BE2C (cell line): ENCODE results near the gene SEL1L2.

ENCODE experiments used
- DNase-seq: peaks from one replicate; pipeline ENCODE4 v3.0.0-alpha.2; 2020
- H3K27me3 ChIP-seq: fragments of 250-450 bp; sonication (Bioruptor Pico); 2 replicates; pipeline ENCODE4 v1.5.1; 2020; ENCODE audit warnings: mild to moderate bottlenecking
- H3K36me3 ChIP-seq: fragments of 250-450 bp; sonication (Bioruptor Pico); 2 replicates; pipeline ENCODE4 v1.5.1; 2020; ENCODE audit warnings: mild to moderate bottlenecking
- H3K4me1 ChIP-seq: fragments of 250-450 bp; sonication (Bioruptor Pico); 2 replicates; pipeline ENCODE4 v1.5.1; 2020
- H3K4me3 ChIP-seq: 2 replicates; pipeline ENCODE4 v1.5.1; 2011; ENCODE audit warnings: low read depth, low read length
- H3K9me3 ChIP-seq: fragments of 250-450 bp; sonication (Bioruptor Pico); 2 replicates; pipeline ENCODE4 v1.5.1; 2020
- CTCF ChIP-seq: IDR thresholded peaks from 2 replicates; pipeline ENCODE4 v1.5.1; 2012; ENCODE audit warnings: mild to moderate bottlenecking, low read depth, low read length

SEL1L2 gene

GRCh38 chr20:13883425-13883824 is 107.0 kb downstream of the SEL1L2 start:
- no peak for DNase-seq
- H3K4me1 ChIP-seq: no peaks in the 10 kb centered on the region
- no peaks in the 10 kb centered on the region; the same call in 1 of the 2 replicates for H3K9me3 ChIP-seq
- H3K27me3 ChIP-seq: peaks cover 11% of the 10 kb centered on the region
- H3K4me3 ChIP-seq: no peak overlapping the region
- no peaks in the 10 kb centered on the region for H3K36me3 ChIP-seq
- no peak for TF ChIP-seq CTCF

- TF ChIP-seq CTCF: no peak
- no peaks in the 10 kb centered on the region for H3K4me1 ChIP-seq
These were observed 111.8 kb downstream of the SEL1L2 start for GRCh38 chr20:13878566-13878965.

GRCh38 chr20:13877793-13878192 is 112.6 kb downstream of the SEL1L2 start:
- no peak for TF ChIP-seq CTCF

More at GRCh38 chr20:13878566-13878965, 111.8 kb downstream of the SEL1L2 start:
- DNase-seq: no peak
- H3K4me3 ChIP-seq: no peak overlapping the region
- no peaks in the 10 kb centered on the region for H3K27me3 ChIP-seq
- no peaks in the 10 kb centered on the region for H3K36me3 ChIP-seq
- no peaks in the 10 kb centered on the region; the same call in 1 of the 2 replicates for H3K9me3 ChIP-seq

GRCh38 chr20:13875265-13875811 is 115.1 kb downstream of the SEL1L2 start:
- Histone ChIP-seq H3K4me1 (no peaks in the 10 kb centered on the region), H3K4me3 (no peak overlapping the region), H3K36me3 (no peaks in the 10 kb centered on the region), H3K27me3 (no peaks in the 10 kb centered on the region), H3K9me3 (no peaks in the 10 kb centered on the region)
- no peak for DNase-seq
- no peak for TF ChIP-seq CTCF

More at GRCh38 chr20:13877793-13878192, 112.6 kb downstream of the SEL1L2 start:
- Histone ChIP-seq H3K4me1 (no peaks in the 10 kb centered on the region), H3K36me3 (no peaks in the 10 kb centered on the region), H3K27me3 (no peaks in the 10 kb centered on the region), H3K4me3 (no peak overlapping the region), H3K9me3 (no peaks in the 10 kb centered on the region; the same call in 1 of the 2 replicates)
- DNase-seq: no peak

GRCh38 chr20:13874394-13875157 is 115.8 kb downstream of the SEL1L2 start:
- Histone ChIP-seq H3K27me3 (no peaks in the 10 kb centered on the region), H3K4me3 (no peak overlapping the region), H3K4me1 (no peaks in the 10 kb centered on the region), H3K36me3 (no peaks in the 10 kb centered on the region), H3K9me3 (no peaks in the 10 kb centered on the region)
- no peak for DNase-seq
- TF ChIP-seq CTCF: no peak

GRCh38 chr20:13873831-13874230 is 116.6 kb downstream of the SEL1L2 start:
- no peaks in the 10 kb centered on the region for H3K27me3 ChIP-seq
- no peak for DNase-seq
- no peaks in the 10 kb centered on the region for H3K36me3 ChIP-seq
- no peaks in the 10 kb centered on the region for H3K9me3 ChIP-seq
- no peaks in the 10 kb centered on the region for H3K4me1 ChIP-seq
- TF ChIP-seq CTCF: no peak
- no peak overlapping the region for H3K4me3 ChIP-seq
